LNCaP clone FGC (cell line): ENCODE data around the gene PLXNA2.

Experiments
- DNase-seq: peaks from one replicate; pipeline ENCODE4 v3.0.0-alpha.2; 2011; ENCODE audit warnings: low read depth
- H3K4me3 ChIP-seq: 2 replicates; pipeline ENCODE4 v1.5.1; 2011; ENCODE audit warnings: mild to moderate bottlenecking, low read depth, low read length, control low read depth
- CTCF ChIP-seq: IDR thresholded peaks from 2 replicates; pipeline ENCODE4 v1.5.1; 2012; ENCODE audit warnings: mild to moderate bottlenecking; ENCODE audit not compliant: control insufficient read depth, insufficient read depth; ENCODE audit errors: extremely low read depth

Gene PLXNA2

GRCh38 chr1:207990876-207991582 is 253.2 kb downstream of the PLXNA2 start:
- no peak overlapping the region for H3K4me3 ChIP-seq
- DNase-seq: no peak
- no peak for TF ChIP-seq CTCF

GRCh38 chr1:207990455-207990854 is 253.7 kb downstream of the PLXNA2 start:
- no peak overlapping the region for H3K4me3 ChIP-seq
- TF ChIP-seq CTCF: no peak
- DNase-seq: no peak

GRCh38 chr1:207988326-207989165 is 255.6 kb downstream of the PLXNA2 start:
- no peak for DNase-seq
- H3K4me3 ChIP-seq: no peak overlapping the region
- no peak for TF ChIP-seq CTCF

- no peak for TF ChIP-seq CTCF
- no peak for DNase-seq
- no peak overlapping the region for H3K4me3 ChIP-seq
Measured at GRCh38 chr1:207987164-207987563, 257.0 kb downstream of the PLXNA2 start.

- TF ChIP-seq CTCF: no peak
- H3K4me3 ChIP-seq: no peak overlapping the region
- DNase-seq: no peak
Measured at GRCh38 chr1:207985996-207986395, 258.2 kb downstream of the PLXNA2 start.

GRCh38 chr1:207984831-207985572 is 259.2 kb downstream of the PLXNA2 start:
- TF ChIP-seq CTCF: no peak
- no peak for DNase-seq
- H3K4me3 ChIP-seq: no peak overlapping the region
